ENCODE data around the gene FAHD1. TPM values are rescaled to one million over a fixed set of nuclear protein-coding genes. Genes with fewer than 3 reads are reported as not detected.
A peak's percentile ranks its signal among the peaks of the same experiment; 100 is the strongest.

FAHD1 gene
- polyA plus RNA-seq, 1 donor from 2014 or later: 73.5 TPM

DNA sequence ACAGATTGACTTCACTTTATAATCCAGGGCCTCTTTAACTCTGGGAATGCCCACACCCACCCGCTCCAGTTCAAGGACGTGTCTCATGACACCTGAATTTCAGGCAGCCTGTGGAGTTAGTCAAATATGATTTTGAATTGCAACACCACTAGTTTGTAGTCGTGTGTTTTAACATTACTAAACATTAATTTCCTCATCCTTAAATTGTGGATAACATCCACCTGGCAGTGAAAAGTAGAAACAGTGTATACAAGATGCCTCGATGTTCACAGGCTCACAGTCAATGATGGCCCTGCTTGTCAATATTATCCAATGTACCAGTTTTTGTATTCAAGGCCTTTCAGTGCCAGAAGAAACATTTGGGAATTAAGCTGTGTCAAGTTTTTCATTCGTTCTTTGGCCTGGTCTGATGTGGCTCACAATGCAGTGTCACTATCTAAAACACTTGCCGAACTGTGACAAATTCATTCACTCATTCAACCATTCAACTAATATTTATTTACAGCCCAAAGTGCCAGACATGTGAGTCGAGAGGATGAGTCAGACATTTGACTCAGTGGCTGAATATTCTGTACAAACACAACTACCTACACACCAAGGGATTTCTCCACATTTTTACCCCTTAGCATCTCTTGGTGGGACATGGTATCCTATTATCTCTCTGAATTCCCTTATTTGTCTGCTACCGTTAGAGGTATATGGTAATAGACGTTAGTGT, 43.5 kb downstream of the FAHD1 start:
- H3F3A ChIP-seq (ENCODE audit: insufficient read depth, low read length, poor library complexity, severe bottlenecking): no peaks in the 10 kb centered on the region
- H3K4me3 ChIP-seq (ENCODE audit: low read length): no peak overlapping the region
- H4K20me1 ChIP-seq (ENCODE audit: insufficient read depth): no peaks in the 10 kb centered on the region
- H3K9me2 ChIP-seq (ENCODE audit: insufficient read depth, low read length): no peaks in the 10 kb centered on the region
- TF ChIP-seq EP300 (conservative IDR thresholded peaks at IDR 0.05; ENCODE audit: poor library complexity, severe bottlenecking): no peak
- TF ChIP-seq RAD21 (conservative IDR thresholded peaks at IDR 0.05): no peak
- TF ChIP-seq MXI1 (conservative IDR thresholded peaks at IDR 0.05; ENCODE audit: poor library complexity, severe bottlenecking): no peak
- TF ChIP-seq, protein P1, sequence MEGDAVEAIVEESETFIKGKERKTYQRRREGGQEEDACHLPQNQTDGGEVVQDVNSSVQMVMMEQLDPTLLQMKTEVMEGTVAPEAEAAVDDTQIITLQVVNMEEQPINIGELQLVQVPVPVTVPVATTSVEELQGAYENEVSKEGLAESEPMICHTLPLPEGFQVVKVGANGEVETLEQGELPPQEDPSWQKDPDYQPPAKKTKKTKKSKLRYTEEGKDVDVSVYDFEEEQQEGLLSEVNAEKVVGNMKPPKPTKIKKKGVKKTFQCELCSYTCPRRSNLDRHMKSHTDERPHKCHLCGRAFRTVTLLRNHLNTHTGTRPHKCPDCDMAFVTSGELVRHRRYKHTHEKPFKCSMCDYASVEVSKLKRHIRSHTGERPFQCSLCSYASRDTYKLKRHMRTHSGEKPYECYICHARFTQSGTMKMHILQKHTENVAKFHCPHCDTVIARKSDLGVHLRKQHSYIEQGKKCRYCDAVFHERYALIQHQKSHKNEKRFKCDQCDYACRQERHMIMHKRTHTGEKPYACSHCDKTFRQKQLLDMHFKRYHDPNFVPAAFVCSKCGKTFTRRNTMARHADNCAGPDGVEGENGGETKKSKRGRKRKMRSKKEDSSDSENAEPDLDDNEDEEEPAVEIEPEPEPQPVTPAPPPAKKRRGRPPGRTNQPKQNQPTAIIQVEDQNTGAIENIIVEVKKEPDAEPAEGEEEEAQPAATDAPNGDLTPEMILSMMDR (IDR thresholded peaks at IDR 0.05; ENCODE audit: poor library complexity, severe bottlenecking): no peak
- no peak for TF ChIP-seq SMC3 (conservative IDR thresholded peaks at IDR 0.05; ENCODE audit: poor library complexity)
- TF ChIP-seq POLR2AphosphoS5 (IDR thresholded peaks at IDR 0.05): no peak
- no peak overlapping the region for H3K27ac ChIP-seq (ENCODE audit: low read length)
- H3K9me3 ChIP-seq (ENCODE audit: low read length): no peaks in the 10 kb centered on the region
- no peak overlapping the region for H2AFZ ChIP-seq (ENCODE audit: low read depth, low read length)
- H3K36me3 ChIP-seq (ENCODE audit: insufficient read depth, low read length): no peaks in the 10 kb centered on the region
- peaks cover 29% of the 10 kb centered on the region for H3K27me3 ChIP-seq (ENCODE audit: insufficient read depth, low read depth, low read length)
- H3K79me2 ChIP-seq (replicated peaks; ENCODE audit: insufficient read depth, low read length): no peaks in the 10 kb centered on the region
- no peak overlapping the region for H3K9ac ChIP-seq (ENCODE audit: low read length)
- H3K4me2 ChIP-seq (ENCODE audit: low read length): no peak overlapping the region

DNA sequence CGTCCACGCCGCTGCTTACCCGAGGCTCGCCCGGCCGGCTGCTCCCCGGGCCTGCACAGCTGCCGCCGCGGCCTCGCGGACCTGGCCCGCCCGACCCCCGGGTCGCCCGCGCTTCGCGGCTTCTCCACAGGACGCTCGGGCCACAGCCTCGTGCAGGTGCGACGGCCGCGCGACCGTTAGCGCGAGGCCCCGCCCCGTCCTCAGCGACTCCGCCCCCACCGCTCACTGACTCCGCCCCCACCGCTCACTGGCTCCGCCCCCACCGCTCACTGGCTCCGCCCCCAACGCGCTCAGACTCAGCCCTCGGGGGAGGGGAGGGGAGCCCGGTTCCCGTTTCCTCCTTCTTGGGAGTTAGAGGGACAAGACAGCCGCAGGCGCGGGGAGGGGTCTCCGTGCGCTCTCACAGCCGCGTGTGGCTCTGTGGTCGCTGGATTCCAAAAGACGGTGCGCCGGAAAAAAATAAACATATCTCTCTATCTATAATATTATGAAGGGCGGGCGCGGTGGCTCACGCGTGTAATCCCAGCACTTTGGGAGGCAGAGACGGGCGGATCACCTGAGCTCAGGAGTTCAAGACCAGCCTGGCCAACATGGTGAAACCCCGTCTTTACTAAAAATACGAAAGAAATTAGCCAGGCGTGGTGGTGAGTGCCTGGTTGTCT, 45.1 kb downstream of the FAHD1 start, which contains the start of gene MEIOB:
Gene MEIOB (minus strand): TSS at position 191 of the 662 bp plus-strand sequence. CDS start 3,989 bp downstream, outside the sequence.
- no peak within 1 kb of the TSS for H3K4me2 ChIP-seq (ENCODE audit: low read length)
- H3K27ac ChIP-seq (ENCODE audit: low read length): no peak within 1 kb of the TSS
- no peaks in the 10 kb centered on the region for H3K79me2 ChIP-seq (replicated peaks; ENCODE audit: insufficient read depth, low read length)
- no peaks in the 10 kb centered on the region for H4K20me1 ChIP-seq (ENCODE audit: insufficient read depth)
- no peaks in the 10 kb centered on the region for H3K9me3 ChIP-seq (ENCODE audit: low read length)
- no peak for TF ChIP-seq EZH2 (IDR thresholded peaks at IDR 0.05; ENCODE audit: borderline replicate concordance, insufficient read depth, low read length, poor library complexity, severe bottlenecking)
- no peak for TF ChIP-seq MXI1 (conservative IDR thresholded peaks at IDR 0.05; ENCODE audit: poor library complexity, severe bottlenecking)
- no peak for TF ChIP-seq POLR2AphosphoS5 (IDR thresholded peaks at IDR 0.05)
- TF ChIP-seq, protein P2, sequence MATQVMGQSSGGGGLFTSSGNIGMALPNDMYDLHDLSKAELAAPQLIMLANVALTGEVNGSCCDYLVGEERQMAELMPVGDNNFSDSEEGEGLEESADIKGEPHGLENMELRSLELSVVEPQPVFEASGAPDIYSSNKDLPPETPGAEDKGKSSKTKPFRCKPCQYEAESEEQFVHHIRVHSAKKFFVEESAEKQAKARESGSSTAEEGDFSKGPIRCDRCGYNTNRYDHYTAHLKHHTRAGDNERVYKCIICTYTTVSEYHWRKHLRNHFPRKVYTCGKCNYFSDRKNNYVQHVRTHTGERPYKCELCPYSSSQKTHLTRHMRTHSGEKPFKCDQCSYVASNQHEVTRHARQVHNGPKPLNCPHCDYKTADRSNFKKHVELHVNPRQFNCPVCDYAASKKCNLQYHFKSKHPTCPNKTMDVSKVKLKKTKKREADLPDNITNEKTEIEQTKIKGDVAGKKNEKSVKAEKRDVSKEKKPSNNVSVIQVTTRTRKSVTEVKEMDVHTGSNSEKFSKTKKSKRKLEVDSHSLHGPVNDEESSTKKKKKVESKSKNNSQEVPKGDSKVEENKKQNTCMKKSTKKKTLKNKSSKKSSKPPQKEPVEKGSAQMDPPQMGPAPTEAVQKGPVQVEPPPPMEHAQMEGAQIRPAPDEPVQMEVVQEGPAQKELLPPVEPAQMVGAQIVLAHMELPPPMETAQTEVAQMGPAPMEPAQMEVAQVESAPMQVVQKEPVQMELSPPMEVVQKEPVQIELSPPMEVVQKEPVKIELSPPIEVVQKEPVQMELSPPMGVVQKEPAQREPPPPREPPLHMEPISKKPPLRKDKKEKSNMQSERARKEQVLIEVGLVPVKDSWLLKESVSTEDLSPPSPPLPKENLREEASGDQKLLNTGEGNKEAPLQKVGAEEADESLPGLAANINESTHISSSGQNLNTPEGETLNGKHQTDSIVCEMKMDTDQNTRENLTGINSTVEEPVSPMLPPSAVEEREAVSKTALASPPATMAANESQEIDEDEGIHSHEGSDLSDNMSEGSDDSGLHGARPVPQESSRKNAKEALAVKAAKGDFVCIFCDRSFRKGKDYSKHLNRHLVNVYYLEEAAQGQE (IDR thresholded peaks at IDR 0.05; ENCODE audit: borderline replicate concordance): no peak
- no peak for TF ChIP-seq RAD21 (conservative IDR thresholded peaks at IDR 0.05)
- TF ChIP-seq, protein P1 (IDR thresholded peaks at IDR 0.05; ENCODE audit: poor library complexity, severe bottlenecking): no peak
- TF ChIP-seq TAF1 (IDR thresholded peaks at IDR 0.05; ENCODE audit: low read depth): no peak
- H3K36me3 ChIP-seq (ENCODE audit: insufficient read depth, low read length): no peaks in the 10 kb centered on the region
- peaks cover 21% of the 10 kb centered on the region for H3K27me3 ChIP-seq (ENCODE audit: insufficient read depth, low read depth, low read length)
- H3K9me2 ChIP-seq (ENCODE audit: insufficient read depth, low read length): no peaks in the 10 kb centered on the region
- peak within 1 kb of the TSS; percentile 43 for H3K4me3 ChIP-seq (ENCODE audit: low read length)
- no peaks in the 10 kb centered on the region for H3F3A ChIP-seq (ENCODE audit: insufficient read depth, low read length, poor library complexity, severe bottlenecking)
- H3K9ac ChIP-seq (ENCODE audit: low read length): no peak within 1 kb of the TSS
- no peak within 1 kb of the TSS for H2AFZ ChIP-seq (ENCODE audit: low read depth, low read length)

Measured in neural cell (in vitro differentiated cells).